Lung (tissue), 12 donors: Measurements from ENCODE around the gene ATP13A1. TPM values are rescaled to one million over a fixed set of nuclear protein-coding genes. Genes with fewer than 3 reads are reported as not detected.
A peak's percentile ranks its signal among the peaks of the same experiment; 100 is the strongest.
"Not testable (repeated sequence)": the region's sequence is repeated elsewhere in the genome, so short reads cannot be mapped to it uniquely, and the experiment has no call there.

Experiments
- ATAC-seq: fragments of 200-7000 bp; cut with Tn5 transposase; one replicate; pipeline ENCODE4 v1.9.1; 2020; ENCODE audit warnings: moderate number of reproducible peaks; ENCODE audit not compliant: insufficient read depth, low FRiP score
- DNase-seq, 3 donors: peaks; one replicate each; pipeline ENCODE4 v3.0.0-alpha.2; 2013 to 2017
- H3K27ac ChIP-seq, 2 donors: one replicate each; pipeline ENCODE4 v1.5.1; 2013; ENCODE audit warnings: mild to moderate bottlenecking in 2 of 2, moderate library complexity in 2 of 2, control low read depth in 1 of 2, inconsistent platforms in 1 of 2, low read depth in 1 of 2, low read length in 1 of 2
- H3K27me3 ChIP-seq, 3 donors: one replicate each; pipeline ENCODE4 v1.5.1; 2013; ENCODE audit warnings: low read length in 2 of 3; ENCODE audit not compliant: control insufficient read depth in 3 of 3, insufficient read depth in 3 of 3
- H3K36me3 ChIP-seq, 4 donors: one replicate each; pipeline ENCODE4 v1.5.1; 2013; ENCODE audit warnings: low read length in 4 of 4, mild to moderate bottlenecking in 1 of 4, moderate library complexity in 1 of 4; ENCODE audit not compliant: control insufficient read depth in 4 of 4, insufficient read depth in 4 of 4
- H3K4me1 ChIP-seq, 5 donors: one replicate each; pipeline ENCODE4 v1.5.1; 2013; ENCODE audit warnings: low read length in 5 of 5, mild to moderate bottlenecking in 2 of 5, moderate library complexity in 1 of 5; ENCODE audit not compliant: control insufficient read depth in 5 of 5, insufficient read depth in 5 of 5
- H3K4me3 ChIP-seq: one replicate; pipeline ENCODE4 v1.5.1; 2013; ENCODE audit warnings: mild to moderate bottlenecking, control low read depth, moderate library complexity
- H3K9ac ChIP-seq, 2 donors: one replicate each; pipeline ENCODE4 v1.5.1; 2013; ENCODE audit warnings: low read length in 2 of 2, control low read depth in 1 of 2; ENCODE audit not compliant: insufficient read depth in 1 of 2
- H3K9me3 ChIP-seq, 4 donors: one replicate each; pipeline ENCODE4 v1.5.1; 2013; ENCODE audit warnings: low read length in 3 of 4, mild to moderate bottlenecking in 1 of 4, moderate library complexity in 1 of 4; ENCODE audit not compliant: control insufficient read depth in 4 of 4, insufficient read depth in 3 of 4
- CTCF ChIP-seq: IDR thresholded peaks from 2 replicates; pipeline ENCODE4 v1.5.1; 2012; ENCODE audit warnings: mild to moderate bottlenecking; ENCODE audit errors: control extremely low read depth, extremely low read depth
- WGBS, 2 donors: extraction: QIAGEN DNeasy Blood & Tissue Kit; methylation state at CpG; one replicate each; pipeline ENCODE4 v1.1.7; 2013; 5-methylcytosine and 5-hydroxymethylcytosine counted together
- polyA plus RNA-seq, 2 donors: library from polyadenylated mRNA; stranded (reverse); fragments of 200-250 nt; gene quantifications; one replicate each; pipeline ENCODE4 v1.2.1, GENCODE V29; 2013
- total RNA-seq, 2 donors: library from RNA; depleted of rRNA in 1 of 2; stranded (reverse); fragments of >200 nt in 1 of 2; gene quantifications; one replicate each; pipeline ENCODE4 v1.2.1, GENCODE V29; 2014 to 2021
- donor health status: control.
- donor health status: control.
- donor health status: Bipolar disorder and iron deficiency.
- donor health status: healthy.
- donor health status: DM: yes; HTN: yes; CAD: no.

The ATP13A1 gene
- total and polyA plus RNA-seq, 4 donors, result 35.7 to 70.4 (median 41.6) TPM

- no peak overlapping the region for H3K4me3 ChIP-seq
- peaks cover 0 to 4% (median 0%) of the 10 kb centered on the region in 5 donors for H3K4me1 ChIP-seq
- H3K27ac ChIP-seq, result no peak overlapping the region
- ATAC-seq, result no peak
- DNase-seq, result peak in 2 of 3 donors; percentile 48 to 63
- H3K9me3 ChIP-seq, result no peaks in the 10 kb centered on the region
- WGBS, 2 donors, result 79 to 87% methylated on average over 10 of the region's 10 CpGs
- no peak for TF ChIP-seq CTCF
- no peak overlapping the region for H3K9ac ChIP-seq
- H3K36me3 ChIP-seq, result peaks cover 0 to 4% (median 0%) of the 10 kb centered on the region in 4 donors
- no peaks in the 10 kb centered on the region for H3K27me3 ChIP-seq
Measured at GRCh38 chr19:19610376-19611202, 52.9 kb downstream of the ATP13A1 start.

- not testable (repeated sequence) for H3K9me3 ChIP-seq, H3K4me1 ChIP-seq, H3K4me3 ChIP-seq, H3K27me3 ChIP-seq, DNase-seq, H3K36me3 ChIP-seq, H3K27ac ChIP-seq, ATAC-seq, H3K9ac ChIP-seq
- WGBS, 2 donors, result 95 to 97% methylated on average over 8 of the region's 8 CpGs
Measured at GRCh38 chr19:19606686-19607085, 56.8 kb downstream of the ATP13A1 start.

- 29 to 67% methylated on average over 1 of the region's 1 CpG for WGBS, 2 donors
- Histone ChIP-seq H3K27me3 (no peaks in the 10 kb centered on the region), H3K9ac (no peak overlapping the region), H3K36me3 (peaks cover 0 to 4% (median 0%) of the 10 kb centered on the region in 4 donors), H3K9me3 (no peaks in the 10 kb centered on the region), H3K4me1 (no peaks in the 10 kb centered on the region), H3K27ac (peak overlapping the region in 1 of 2 donors; percentile 11), H3K4me3 (no peak overlapping the region)
- no peak for TF ChIP-seq CTCF
- DNase-seq, result no peak
- no peak for ATAC-seq
Measured at GRCh38 chr19:19606021-19606420, 57.5 kb downstream of the ATP13A1 start.

- Histone ChIP-seq H3K9me3 (no peaks in the 10 kb centered on the region), H3K9ac (no peak overlapping the region), H3K4me1 (peaks cover 0 to under 1% (median 0%) of the 10 kb centered on the region in 5 donors), H3K27ac (no peak overlapping the region), H3K36me3 (peaks cover 0 to 3% (median 0%) of the 10 kb centered on the region in 4 donors), H3K27me3 (no peaks in the 10 kb centered on the region), H3K4me3 (no peak overlapping the region)
- DNase-seq, result no peak
- ATAC-seq, result no peak
- WGBS, 2 donors, result 38 to 58% methylated on average over 3 of the region's 3 CpGs
- no peak for TF ChIP-seq CTCF
Measured at GRCh38 chr19:19602713-19603324, 60.7 kb downstream of the ATP13A1 start.
